HG02981 (cell line): ENCODE measurements around the gene SLX4.
"Not testable (repeated sequence)": the region's sequence is repeated elsewhere in the genome, so short reads cannot be mapped to it uniquely, and the experiment has no call there.

Experiments used
- ATAC-seq: cut with Tn5 transposase; IDR thresholded peaks from one replicate; pipeline ENCODE4 v1.9.1; 2021; ENCODE audit warnings: mild to moderate bottlenecking, moderate library complexity; ENCODE audit not compliant: unreplicated experiment

Gene SLX4

GRCh38 chr16:3641801-3642396 is 30.5 kb upstream of the SLX4 start:
- no peak for ATAC-seq

GRCh38 chr16:3640632-3641501 is 29.5 kb upstream of the SLX4 start:
- no peak for ATAC-seq

GRCh38 chr16:3640207-3640606 is 28.8 kb upstream of the SLX4 start:
- ATAC-seq: no peak

- no peak for ATAC-seq
These were observed 27.7 kb upstream of the SLX4 start for GRCh38 chr16:3638916-3639644.

- no peak for ATAC-seq
These were observed 26.0 kb upstream of the SLX4 start for GRCh38 chr16:3637371-3637923.

GRCh38 chr16:3625911-3626732 is 14.7 kb upstream of the SLX4 start:
- no peak for ATAC-seq

- ATAC-seq: no peak
These were observed 13.9 kb upstream of the SLX4 start for GRCh38 chr16:3625331-3625730.

GRCh38 chr16:3623642-3624041 is 12.2 kb upstream of the SLX4 start:
- ATAC-seq: no peak

GRCh38 chr16:3618769-3619141 is 7.3 kb upstream of the SLX4 start:
- no peak for ATAC-seq

GRCh38 chr16:3612510-3613466 is 1.4 kb upstream of the SLX4 start:
- ATAC-seq: no peak

- ATAC-seq: no peak
These were observed 684 bp downstream of the SLX4 start for GRCh38 chr16:3610698-3611145.

GRCh38 chr16:3609895-3610697 is 1.3 kb downstream of the SLX4 start:
- ATAC-seq: no peak

GRCh38 chr16:3608976-3609375 is 2.4 kb downstream of the SLX4 start:
- not testable (repeated sequence) for ATAC-seq

- no peak for ATAC-seq
These were observed 3.3 kb downstream of the SLX4 start for GRCh38 chr16:3608069-3608468.

GRCh38 chr16:3607634-3608033 is 3.8 kb downstream of the SLX4 start:
- ATAC-seq: no peak

GRCh38 chr16:3607161-3607560 is 4.2 kb downstream of the SLX4 start:
- ATAC-seq: no peak

- no peak for ATAC-seq
These were observed 5.0 kb downstream of the SLX4 start for GRCh38 chr16:3606441-3606840.

- no peak for ATAC-seq
These were observed 9.1 kb downstream of the SLX4 start for GRCh38 chr16:3602320-3602653.
